OCI-LY1 (cell line): Measurements from ENCODE around the gene CTDSP2.

ENCODE experiments used
- H2AFZ ChIP-seq: fragments of 200-600 bp; sonication (generic), shearing (Covaris generic); 2 replicates; pipeline ENCODE4 v1.6.0; 2014; ENCODE audit warnings: antibody characterized with exemption, mild to moderate bottlenecking, low read length
- H3F3A ChIP-seq: fragments of 200-600 bp; sonication (generic), shearing (Covaris generic); 2 replicates; pipeline ENCODE4 v1.6.0; 2014; ENCODE audit warnings: mild to moderate bottlenecking, antibody characterized with exemption, low read length, moderate library complexity; ENCODE audit not compliant: insufficient read depth
- H3K27ac ChIP-seq: fragments of 200-600 bp; sonication (generic); 2 replicates; pipeline ENCODE4 v1.5.1; 2014; ENCODE audit warnings: low read length, mixed run types, mild to moderate bottlenecking, low read depth; ENCODE audit not compliant: poor library complexity, severe bottlenecking
- H3K27me3 ChIP-seq: fragments of 200-600 bp; sonication (generic); 2 replicates; pipeline ENCODE4 v1.6.0; 2014; ENCODE audit warnings: antibody characterized with exemption, mild to moderate bottlenecking, low read length, moderate library complexity; ENCODE audit not compliant: insufficient read depth
- H3K36me3 ChIP-seq: fragments of 200-600 bp; sonication (generic); 2 replicates; pipeline ENCODE4 v1.6.1; 2014; ENCODE audit warnings: mild to moderate bottlenecking, antibody characterized with exemption, low read length, moderate library complexity, mixed read lengths; ENCODE audit not compliant: insufficient read depth
- H3K4me1 ChIP-seq: fragments of 200-600 bp; sonication (generic); 2 replicates; pipeline ENCODE4 v1.5.1; 2014; ENCODE audit warnings: mild to moderate bottlenecking, low read length, moderate library complexity; ENCODE audit not compliant: insufficient read depth, severe bottlenecking
- H3K4me2 ChIP-seq: fragments of 200-600 bp; sonication (generic), shearing (Covaris generic); 2 replicates; pipeline ENCODE4 v1.6.1; 2014; ENCODE audit warnings: low read length
- H3K4me3 ChIP-seq: fragments of 200-600 bp; sonication (generic); 2 replicates; pipeline ENCODE4 v1.5.1; 2014; ENCODE audit warnings: low read length, low read depth, mild to moderate bottlenecking, mixed read lengths; ENCODE audit not compliant: poor library complexity, severe bottlenecking
- H3K79me2 ChIP-seq: fragments of 200-600 bp; shearing (Covaris generic); 2 replicates; pipeline ENCODE4 v1.6.1; 2016; ENCODE audit warnings: mixed run types, low read length, mixed read lengths; ENCODE audit not compliant: insufficient read depth
- H3K9ac ChIP-seq: fragments of 200-600 bp; sonication (generic), shearing (Covaris generic); 2 replicates; pipeline ENCODE4 v1.6.1; 2014; ENCODE audit warnings: mild to moderate bottlenecking, low read length, mixed read lengths
- H3K9me2 ChIP-seq: fragments of 200-600 bp; sonication (generic), shearing (Covaris generic); 2 replicates; pipeline ENCODE4 v1.6.1; 2014; ENCODE audit warnings: low read depth, mild to moderate bottlenecking, low read length, mixed read lengths
- H3K9me3 ChIP-seq: fragments of 200-600 bp; shearing (Covaris generic); 2 replicates; pipeline ENCODE4 v1.6.1; 2014; ENCODE audit warnings: low read length, mixed read lengths
- H4K20me1 ChIP-seq: fragments of 200-600 bp; sonication (generic), shearing (Covaris generic); 2 replicates; pipeline ENCODE4 v1.6.0; 2016; ENCODE audit warnings: mild to moderate bottlenecking, low read length; ENCODE audit not compliant: insufficient read depth
- CTCF ChIP-seq: fragments of 200-600 bp; sonication (generic), shearing (Covaris generic); IDR thresholded peaks from 2 replicates; pipeline ENCODE4 v1.5.1; 2017; ENCODE audit warnings: mild to moderate bottlenecking, antibody characterized with exemption, low read length, moderate library complexity, mixed read lengths
- EZH2 ChIP-seq: fragments of 200-600 bp; sonication (generic), shearing (Covaris generic); IDR thresholded peaks from 2 replicates; pipeline ENCODE4 v1.8.0; 2017; ENCODE audit warnings: borderline replicate concordance, mixed run types, mild to moderate bottlenecking, antibody characterized with exemption, low read length, moderate library complexity, mixed read lengths

CTDSP2 gene

GRCh38 chr12:57781244-57781643, 65.3 kb downstream of the CTDSP2 start:
- peaks cover 16% of the 10 kb centered on the region for H3K4me1 ChIP-seq
- H3K9ac ChIP-seq: no peak overlapping the region
- H3K4me3 ChIP-seq: no peak overlapping the region
- no peak overlapping the region for H3K27ac ChIP-seq
- no peak for TF ChIP-seq CTCF
- no peak for TF ChIP-seq EZH2
- H3K36me3 ChIP-seq: peaks cover 11% of the 10 kb centered on the region
- H4K20me1 ChIP-seq: no peaks in the 10 kb centered on the region
- H3K79me2 ChIP-seq: peaks cover 12% of the 10 kb centered on the region
- H3K9me2 ChIP-seq: no peaks in the 10 kb centered on the region
- H3F3A ChIP-seq: no peaks in the 10 kb centered on the region
- no peaks in the 10 kb centered on the region for H3K27me3 ChIP-seq
- no peak overlapping the region for H3K4me2 ChIP-seq
- H2AFZ ChIP-seq: no peak overlapping the region
- H3K9me3 ChIP-seq: no peaks in the 10 kb centered on the region

DNA sequence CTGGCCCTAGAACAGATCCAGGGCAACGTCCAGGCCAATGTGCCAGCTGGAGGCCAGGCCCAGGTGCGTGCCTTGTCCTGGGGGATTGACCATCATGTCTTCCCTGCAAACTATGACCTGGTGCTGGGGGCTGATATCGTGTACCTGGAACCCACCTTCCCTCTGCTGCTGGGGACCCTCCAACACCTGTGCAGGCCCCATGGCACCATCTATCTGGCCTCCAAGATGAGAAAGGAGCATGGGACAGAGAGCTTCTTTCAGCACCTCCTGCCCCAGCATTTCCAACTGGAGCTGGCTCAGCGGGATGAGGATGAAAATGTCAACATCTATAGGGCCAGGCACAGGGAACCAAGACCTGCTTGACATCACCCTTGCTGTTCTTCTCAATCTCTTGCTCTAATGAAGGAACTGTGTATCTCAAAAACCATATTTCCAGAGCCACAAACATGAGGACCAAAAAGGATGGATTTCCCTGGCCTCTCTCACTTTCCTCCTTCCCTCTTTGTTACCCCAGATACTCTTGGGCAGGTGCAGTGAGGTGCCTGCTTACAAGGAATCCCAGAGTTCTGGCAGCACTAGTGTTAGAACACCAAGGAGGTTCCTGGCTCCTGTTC, 66.1 kb downstream of the CTDSP2 start:
- Histone ChIP-seq H3K36me3 (peaks cover 2% of the 10 kb centered on the region; the same call in 1 of the 2 replicates), H3K4me3 (no peak overlapping the region)

DNA sequence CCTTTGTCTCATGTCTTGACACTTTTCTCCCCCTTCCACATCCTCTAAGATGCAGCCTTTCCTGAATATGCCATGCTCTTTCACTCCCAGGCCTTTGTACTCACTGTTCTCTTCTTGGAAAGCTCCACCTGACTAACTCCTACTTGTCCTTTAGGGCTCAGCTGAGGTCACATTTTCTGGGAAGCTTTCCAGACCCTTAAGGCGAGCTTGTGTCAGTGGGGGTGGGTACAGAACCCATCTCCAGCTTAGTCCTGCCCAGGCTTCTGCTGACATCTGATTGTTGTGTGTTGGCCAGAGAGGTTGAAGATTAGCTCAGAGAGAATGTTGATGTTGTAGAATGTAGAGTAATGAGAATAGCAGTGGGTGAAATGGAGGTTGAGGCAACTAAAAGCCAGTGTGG, 66.8 kb downstream of the CTDSP2 start:
- H2AFZ ChIP-seq: no peak overlapping the region
- H4K20me1 ChIP-seq: no peaks in the 10 kb centered on the region
- no peaks in the 10 kb centered on the region for H3K9me3 ChIP-seq
- H3K9me2 ChIP-seq: no peaks in the 10 kb centered on the region
- no peak overlapping the region for H3K4me3 ChIP-seq
- H3K79me2 ChIP-seq: peaks cover 12% of the 10 kb centered on the region
- no peaks in the 10 kb centered on the region for H3F3A ChIP-seq
- H3K9ac ChIP-seq: no peak overlapping the region
- TF ChIP-seq CTCF: no peak
- TF ChIP-seq EZH2: no peak
- H3K4me1 ChIP-seq: peaks cover 16% of the 10 kb centered on the region
- H3K27me3 ChIP-seq: no peaks in the 10 kb centered on the region
- no peak overlapping the region for H3K27ac ChIP-seq
- H3K36me3 ChIP-seq: no peaks in the 10 kb centered on the region
- H3K4me2 ChIP-seq: no peak overlapping the region

More for the DNA sequence above, 66.1 kb downstream of the CTDSP2 start:
- H3K9me3 ChIP-seq: no peaks in the 10 kb centered on the region
- H3F3A ChIP-seq: no peaks in the 10 kb centered on the region
- no peaks in the 10 kb centered on the region for H3K9me2 ChIP-seq
- H3K79me2 ChIP-seq: peaks cover 12% of the 10 kb centered on the region
- peaks cover 16% of the 10 kb centered on the region for H3K4me1 ChIP-seq
- no peaks in the 10 kb centered on the region for H4K20me1 ChIP-seq
- H3K27me3 ChIP-seq: no peaks in the 10 kb centered on the region
- no peak overlapping the region for H3K4me2 ChIP-seq
- H3K9ac ChIP-seq: no peak overlapping the region
- no peak overlapping the region for H2AFZ ChIP-seq
- TF ChIP-seq CTCF: no peak
- no peak for TF ChIP-seq EZH2
- H3K27ac ChIP-seq: no peak overlapping the region
